HG02588 (cell line): ENCODE results near the gene CARNS1.

Experiments used
- ATAC-seq: cut with Tn5 transposase; IDR thresholded peaks from one replicate; pipeline ENCODE4 v1.9.1; 2021; ENCODE audit warnings: mild to moderate bottlenecking, moderate library complexity; ENCODE audit not compliant: unreplicated experiment

CARNS1 gene

GRCh38 chr11:67440229-67441097 is 25.0 kb downstream of the CARNS1 start:
- ATAC-seq = no peak

GRCh38 chr11:67441098-67441563 is 25.7 kb downstream of the CARNS1 start:
- ATAC-seq = no peak

- ATAC-seq = no peak
Measured at GRCh38 chr11:67441731-67442351, 26.4 kb downstream of the CARNS1 start.

- no peak for ATAC-seq
Measured at GRCh38 chr11:67442504-67443404, 27.3 kb downstream of the CARNS1 start.

GRCh38 chr11:67445515-67445914 is 30.0 kb downstream of the CARNS1 start:
- ATAC-seq = no peak

GRCh38 chr11:67448220-67448609 is 32.7 kb downstream of the CARNS1 start:
- no peak for ATAC-seq

GRCh38 chr11:67449116-67449844 is 33.8 kb downstream of the CARNS1 start:
- ATAC-seq = no peak

- no peak for ATAC-seq
Measured at GRCh38 chr11:67450796-67451657, 35.5 kb downstream of the CARNS1 start.

- ATAC-seq = no peak
Measured at GRCh38 chr11:67451658-67451976, 36.1 kb downstream of the CARNS1 start.

- no peak for ATAC-seq
Measured at GRCh38 chr11:67452141-67452952, 36.9 kb downstream of the CARNS1 start, which contains the start of gene GPR152. TSS of gene GPR152 (minus strand) at chr11:67452729. CDS start at chr11:67452724, 5 bp downstream.

GRCh38 chr11:67453816-67454732 is 38.6 kb downstream of the CARNS1 start:
- no peak for ATAC-seq

GRCh38 chr11:67455054-67455453 is 39.6 kb downstream of the CARNS1 start, which contains the start of gene CABP4:
TSS of gene CABP4 (plus strand) at chr11:67455354. CDS start at chr11:67455424, 70 bp downstream.
- no peak for ATAC-seq

GRCh38 chr11:67456068-67456705 is 40.7 kb downstream of the CARNS1 start:
- no peak for ATAC-seq

- no peak for ATAC-seq
Measured at GRCh38 chr11:67457453-67457852, 42.0 kb downstream of the CARNS1 start.

GRCh38 chr11:67458266-67458665 is 42.8 kb downstream of the CARNS1 start:
- ATAC-seq = no peak

- no peak for ATAC-seq
Measured at GRCh38 chr11:67463186-67463585, 47.7 kb downstream of the CARNS1 start.
